GM12875 (cell line): ENCODE results near the gene PHIP.

Experiments used
- H3K4me3 ChIP-seq: one replicate; pipeline ENCODE4 v1.5.1; 2011; ENCODE audit warnings: low read depth, low read length, control low read depth
- CTCF ChIP-seq: IDR thresholded peaks from 2 replicates; pipeline ENCODE4 v1.5.1; 2011; ENCODE audit warnings: low read depth, mild to moderate bottlenecking, control low read depth, inconsistent platforms, low read length, moderate library complexity, borderline replicate concordance; ENCODE audit not compliant: insufficient read depth

PHIP gene

GRCh38 chr6:79038061-79038460 lies 40.0 kb downstream of the PHIP start:
- no peak for TF ChIP-seq CTCF
- no peak overlapping the region for H3K4me3 ChIP-seq

GRCh38 chr6:79034865-79035264 lies 43.2 kb downstream of the PHIP start:
- H3K4me3 ChIP-seq: no peak overlapping the region
- TF ChIP-seq CTCF: no peak

GRCh38 chr6:79033279-79033678 lies 44.8 kb downstream of the PHIP start:
- no peak overlapping the region for H3K4me3 ChIP-seq
- no peak for TF ChIP-seq CTCF

GRCh38 chr6:79031821-79032590 lies 46.0 kb downstream of the PHIP start:
- no peak for TF ChIP-seq CTCF
- H3K4me3 ChIP-seq: no peak overlapping the region

- TF ChIP-seq CTCF: no peak
Observed at GRCh38 chr6:79030511-79030910, 47.5 kb downstream of the PHIP start.

GRCh38 chr6:79030023-79030422 lies 48.0 kb downstream of the PHIP start:
- H3K4me3 ChIP-seq: no peak overlapping the region
- TF ChIP-seq CTCF: no peak

More at GRCh38 chr6:79030511-79030910, 47.5 kb downstream of the PHIP start:
- H3K4me3 ChIP-seq: no peak overlapping the region

GRCh38 chr6:79028641-79029314 lies 49.3 kb downstream of the PHIP start:
- TF ChIP-seq CTCF: no peak
- no peak overlapping the region for H3K4me3 ChIP-seq
